ENCODE measurements around the gene NPSR1.

The NPSR1 gene

GRCh38 chr7:34759477-34760125 lies 101.6 kb downstream of the NPSR1 start:
- DNase-seq, result peak; percentile 50

GRCh38 chr7:34760271-34760670 lies 102.3 kb downstream of the NPSR1 start:
- no peak for DNase-seq

GRCh38 chr7:34761206-34761605 lies 103.2 kb downstream of the NPSR1 start:
- no peak for DNase-seq

- DNase-seq, result no peak
These were observed 103.6 kb downstream of the NPSR1 start for GRCh38 chr7:34761627-34762026.

GRCh38 chr7:34762764-34763163 lies 104.7 kb downstream of the NPSR1 start:
- DNase-seq, result no peak

GRCh38 chr7:34772296-34772938 lies 114.4 kb downstream of the NPSR1 start:
- peak; percentile 32 for DNase-seq

- no peak for DNase-seq
These were observed 118.8 kb downstream of the NPSR1 start for GRCh38 chr7:34776748-34777358.

GRCh38 chr7:34780546-34780945 lies 122.5 kb downstream of the NPSR1 start:
- DNase-seq, result no peak

- no peak for DNase-seq
These were observed 129.6 kb downstream of the NPSR1 start for GRCh38 chr7:34787586-34787985.

- peak; percentile 76 for DNase-seq
These were observed 148.8 kb downstream of the NPSR1 start for GRCh38 chr7:34806831-34807230.

GRCh38 chr7:34807548-34808340 lies 149.7 kb downstream of the NPSR1 start:
- no peak for DNase-seq

- DNase-seq, result peak; percentile 43
These were observed 156.3 kb downstream of the NPSR1 start for GRCh38 chr7:34814203-34814842.

GRCh38 chr7:34821932-34822558 lies 164.0 kb downstream of the NPSR1 start:
- no peak for DNase-seq

- peak; percentile 59 for DNase-seq
These were observed 165.7 kb downstream of the NPSR1 start for GRCh38 chr7:34823650-34824258.

GRCh38 chr7:34825221-34825620 lies 167.2 kb downstream of the NPSR1 start:
- no peak for DNase-seq

GRCh38 chr7:34830390-34830789 lies 172.4 kb downstream of the NPSR1 start:
- DNase-seq, result no peak

GRCh38 chr7:34831436-34831835 lies 173.4 kb downstream of the NPSR1 start:
- DNase-seq, result no peak

GRCh38 chr7:34832020-34832419 lies 174.0 kb downstream of the NPSR1 start:
- no peak for DNase-seq

- DNase-seq, result no peak
These were observed 178.0 kb downstream of the NPSR1 start for GRCh38 chr7:34835901-34836600.

GRCh38 chr7:34837316-34837715 lies 179.3 kb downstream of the NPSR1 start:
- DNase-seq, result peak; percentile 70

GRCh38 chr7:34837801-34838201 lies 179.8 kb downstream of the NPSR1 start:
- peak; percentile 62 for DNase-seq

Measured in NCI-H69 (cell line).